NCI-H1694 treated with DMSO at 0.1 percent for 48 hours (cell line): ENCODE data around the gene DGAT2L6.

ENCODE experiments used
- DNase-seq: peaks from one replicate; lab custom pipeline; 2025; lab: John Stamatoyannopoulos, UW

Gene DGAT2L6

DNA sequence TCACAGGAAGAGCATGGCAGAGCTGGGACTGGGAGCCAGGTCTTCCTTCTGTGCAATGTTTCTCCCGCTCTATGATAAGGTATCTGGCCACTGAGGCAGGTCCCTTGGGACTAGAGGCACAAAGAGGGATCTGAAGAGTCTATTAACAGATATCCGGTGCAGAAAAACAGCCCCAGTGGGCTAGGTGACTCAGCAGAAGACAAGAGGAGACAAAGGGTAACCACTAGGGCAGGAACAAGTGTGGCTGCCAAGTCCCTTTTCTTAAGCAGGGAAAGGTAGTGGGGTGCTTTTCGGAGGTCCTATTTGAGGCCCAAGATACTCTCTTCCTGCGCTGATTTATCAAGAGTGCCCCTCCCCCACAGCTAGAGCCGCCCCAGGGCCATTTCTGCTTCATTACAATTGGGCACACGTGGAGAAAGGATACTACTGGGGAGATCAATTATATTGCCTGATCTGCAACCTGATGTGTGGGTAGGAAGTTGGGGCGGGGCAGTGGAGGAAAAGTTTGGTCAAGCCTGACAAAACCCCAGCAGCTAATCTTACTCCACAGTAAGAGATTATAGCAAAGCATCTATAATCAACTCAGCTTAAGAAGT, at the start of gene DGAT2L6:
TSS of gene DGAT2L6 (plus strand) at position 546 of the 596 bp plus-strand sequence. CDS start 100 bp downstream, outside the sequence.
- DNase-seq = no peak

DNA sequence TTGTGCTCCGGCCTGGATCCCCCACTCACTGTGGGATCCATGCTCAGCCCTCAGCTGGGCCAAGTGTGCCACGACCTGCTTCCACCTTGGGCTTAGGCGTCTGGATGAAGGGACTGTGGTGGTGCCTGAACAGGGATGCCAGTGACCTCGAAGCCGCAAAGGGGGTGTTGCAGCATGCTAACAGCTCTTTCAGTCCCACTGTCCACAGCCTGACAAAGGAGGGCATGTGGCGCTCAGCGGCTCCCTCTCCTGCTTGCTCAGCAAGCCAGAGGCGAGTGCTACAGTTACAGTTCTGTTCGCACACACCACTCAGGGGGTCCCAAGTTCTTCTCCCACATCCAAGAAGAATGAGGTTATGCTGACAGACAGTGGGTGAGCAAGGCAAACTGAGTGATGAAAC, 49.2 kb upstream of the DGAT2L6 start:
- DNase-seq = no peak

- no peak for DNase-seq
These were observed 47.5 kb upstream of the DGAT2L6 start for GRCh38 chrX:70129816-70130215.

GRCh38 chrX:70132224-70132623, 45.1 kb upstream of the DGAT2L6 start:
- peak; percentile 40 for DNase-seq

DNA sequence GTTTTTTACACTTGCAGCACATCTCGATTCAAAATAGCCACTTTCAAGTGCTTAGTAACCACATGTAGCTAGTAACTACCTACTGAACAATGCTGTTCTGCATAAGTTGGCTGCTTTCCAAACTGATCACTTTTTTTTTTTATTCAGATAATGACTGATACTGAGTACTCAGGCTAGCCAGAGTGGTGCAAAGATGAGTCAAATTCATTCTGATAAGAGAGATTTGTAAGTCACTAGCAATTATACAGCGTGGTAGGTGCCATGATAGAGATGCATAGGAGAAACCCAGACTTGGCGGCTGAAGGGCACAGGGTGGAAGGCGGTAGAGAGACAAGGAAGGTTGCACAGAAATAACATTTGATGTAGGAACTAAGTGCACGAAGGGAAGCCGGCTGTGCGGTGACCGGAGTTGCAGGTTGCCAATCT, 44.4 kb upstream of the DGAT2L6 start:
- peak; percentile 80 for DNase-seq

DNA sequence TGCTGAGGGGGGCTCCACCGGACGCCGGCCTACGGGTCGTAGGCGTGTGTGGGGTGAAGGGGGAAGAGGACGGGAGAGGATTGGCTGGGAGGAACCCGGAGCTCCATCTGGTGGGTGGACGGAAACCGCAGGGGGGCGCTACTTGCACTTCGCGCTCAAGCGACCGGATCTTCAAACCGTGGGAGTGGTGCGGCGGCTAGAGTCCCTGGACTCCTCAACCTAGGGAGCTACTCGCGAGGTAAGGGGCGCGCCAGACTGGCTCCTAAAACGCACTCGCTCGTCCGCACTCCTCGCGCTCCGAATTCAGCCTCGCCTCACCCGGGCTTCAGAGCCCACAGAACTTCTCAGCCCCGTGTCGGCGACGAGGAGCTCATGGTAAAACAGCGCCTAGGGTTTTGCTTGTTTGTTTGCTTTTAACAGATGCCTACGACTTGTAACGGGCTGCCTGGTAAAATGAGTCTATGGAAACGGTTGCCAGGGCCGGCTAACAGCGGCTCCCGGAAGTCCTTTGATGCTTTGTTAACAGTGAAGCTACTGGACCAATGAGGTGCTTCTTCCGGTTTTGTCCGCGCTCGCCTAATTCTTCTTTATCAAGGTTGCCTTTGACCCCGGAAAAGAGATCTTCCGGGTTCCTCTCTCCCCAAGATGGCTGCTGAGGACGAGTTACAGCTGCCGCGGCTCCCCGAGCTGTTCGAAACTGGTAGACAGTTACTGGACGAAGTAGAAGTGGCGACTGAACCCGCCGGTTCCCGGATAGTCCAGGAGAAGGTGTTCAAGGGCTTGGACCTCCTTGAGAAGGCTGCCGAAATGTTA, 43.8 kb upstream of the DGAT2L6 start, which contains the start of gene IGBP1:
TSS of gene IGBP1 (plus strand) at position 145 of the 813 bp plus-strand sequence. CDS start at position 646, 501 bp downstream.
- peak; percentile 91 for DNase-seq

DNA sequence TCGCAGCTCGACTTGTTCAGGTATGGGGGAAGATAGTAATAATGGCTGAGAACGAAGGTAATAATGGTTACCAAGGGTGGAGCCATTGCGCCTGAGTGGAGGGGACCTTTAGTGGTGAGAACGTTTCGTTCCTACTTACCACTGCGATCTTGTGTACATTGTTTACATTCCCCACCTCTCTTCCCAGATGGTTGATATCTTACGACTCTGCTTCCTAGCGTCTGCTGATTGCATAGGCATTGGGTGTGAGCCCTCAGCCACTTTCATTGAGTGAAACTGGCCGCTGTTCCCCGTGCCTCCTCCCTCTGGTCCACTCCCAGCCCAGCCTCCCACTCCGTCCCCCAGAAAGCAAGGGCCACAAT, 43.2 kb upstream of the DGAT2L6 start:
- DNase-seq = no peak

GRCh38 chrX:70138622-70139021, 38.7 kb upstream of the DGAT2L6 start:
- no peak for DNase-seq

DNA sequence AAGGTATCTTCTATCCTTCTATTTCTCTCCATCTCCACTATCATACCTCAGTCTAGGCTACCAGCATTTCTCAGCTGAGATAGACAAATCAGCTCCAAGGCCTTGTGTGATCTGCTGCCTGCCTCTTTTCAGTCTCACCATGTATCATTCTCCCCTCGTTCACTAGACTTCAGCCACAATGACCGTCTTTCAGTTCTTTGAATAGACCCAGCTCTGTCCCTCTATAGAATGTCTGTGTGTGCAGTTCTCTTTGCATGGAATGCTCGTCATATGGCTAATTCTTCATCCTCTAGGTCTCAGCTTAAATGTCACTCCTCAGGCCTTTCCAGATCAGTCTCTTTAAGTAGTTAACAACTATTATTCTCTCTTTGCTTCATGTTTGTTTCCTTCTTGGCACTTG, 37.5 kb upstream of the DGAT2L6 start:
- no peak for DNase-seq

GRCh38 chrX:70141373-70141772, 35.9 kb upstream of the DGAT2L6 start:
- no peak for DNase-seq

DNA sequence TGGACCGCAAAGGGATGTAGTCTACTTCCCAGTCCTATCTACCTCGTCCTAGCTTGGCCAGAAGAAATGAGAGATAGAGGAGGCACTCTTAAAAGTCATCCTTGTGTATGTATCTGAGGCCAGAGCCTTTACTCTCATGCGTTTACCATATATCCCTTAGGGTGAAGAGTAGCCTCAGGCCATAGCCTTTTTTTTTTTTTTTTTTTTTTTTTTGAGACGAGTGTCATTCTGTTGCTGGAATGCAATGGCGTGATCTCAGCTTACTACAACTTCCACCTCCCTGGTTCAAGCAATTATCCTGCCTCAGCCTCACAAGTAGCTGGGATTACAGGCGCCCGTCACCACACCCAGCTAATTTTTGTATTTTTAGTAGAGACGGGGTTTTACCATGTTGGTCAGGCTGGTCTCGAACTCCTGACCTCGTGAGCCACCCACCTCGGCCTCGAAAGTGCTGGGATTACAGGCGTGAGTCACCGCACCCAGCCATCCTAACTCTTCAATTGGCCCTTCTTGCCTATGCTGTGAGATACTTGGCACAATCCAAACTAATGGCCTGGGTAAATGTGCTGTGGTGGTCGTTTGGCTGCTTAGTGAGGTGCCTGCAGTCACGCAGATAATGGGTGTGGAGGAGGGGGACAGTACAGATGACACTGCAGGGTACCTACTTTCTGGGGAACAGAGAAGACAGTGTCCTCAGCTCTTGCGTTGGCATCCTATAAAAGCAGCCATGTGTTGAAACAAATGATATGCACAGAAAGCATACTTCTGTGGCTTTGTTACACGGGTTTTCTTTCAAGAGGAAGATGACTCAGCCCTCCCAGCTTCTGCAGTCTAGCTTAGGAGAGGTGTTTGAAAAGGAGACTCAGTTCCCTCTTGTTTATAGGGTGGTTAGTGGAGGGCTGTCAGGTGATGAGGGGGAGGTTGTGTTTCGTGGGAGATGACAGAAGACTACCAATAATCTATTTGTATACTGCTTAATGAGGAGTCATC, 10.4 kb upstream of the DGAT2L6 start:
- no peak for DNase-seq

DNA sequence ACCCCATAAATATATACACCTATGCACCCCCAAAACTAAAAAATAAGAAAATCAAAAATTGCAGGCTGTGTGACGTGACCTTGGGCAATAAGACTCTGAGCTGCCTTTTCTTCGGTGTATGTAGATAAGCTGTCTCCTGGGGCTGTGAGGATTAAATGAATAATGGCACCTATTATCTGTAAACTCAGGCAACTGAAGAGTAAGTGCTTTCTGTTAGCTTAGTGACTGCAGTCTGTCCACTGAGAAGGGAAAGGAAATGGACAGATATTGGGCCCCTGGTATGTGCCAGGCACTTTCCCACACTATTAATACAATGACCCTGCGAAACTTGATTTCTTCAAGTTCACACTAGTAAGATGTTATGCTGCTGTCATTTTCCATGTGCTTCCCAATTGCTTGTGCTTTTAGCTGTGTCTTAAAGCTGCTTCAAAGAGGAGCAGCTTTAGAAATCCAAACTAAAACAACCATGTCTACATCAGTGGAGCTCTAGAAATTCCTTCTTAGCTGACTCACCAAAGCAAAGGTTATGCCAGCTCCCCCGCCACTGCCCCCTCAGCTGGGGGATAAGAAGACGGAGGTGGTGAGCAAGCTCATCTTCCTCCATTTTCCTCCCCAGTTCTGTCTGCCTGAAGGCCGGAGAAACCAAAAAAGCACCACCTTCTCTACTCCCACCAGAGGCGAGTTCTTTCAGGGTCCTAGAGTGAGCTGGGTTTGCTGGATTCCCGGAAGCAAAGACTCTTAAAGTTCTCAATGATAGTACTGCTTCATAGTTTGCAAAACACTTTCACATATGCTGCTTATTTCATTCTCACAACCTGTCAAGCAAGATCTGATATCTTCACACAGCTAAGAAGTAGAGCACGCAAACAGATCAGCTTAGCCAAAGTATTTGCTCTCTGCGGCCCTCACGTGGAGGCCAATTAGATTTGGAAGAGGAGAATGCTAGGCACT, 8.8 kb upstream of the DGAT2L6 start:
- DNase-seq = no peak

DNA sequence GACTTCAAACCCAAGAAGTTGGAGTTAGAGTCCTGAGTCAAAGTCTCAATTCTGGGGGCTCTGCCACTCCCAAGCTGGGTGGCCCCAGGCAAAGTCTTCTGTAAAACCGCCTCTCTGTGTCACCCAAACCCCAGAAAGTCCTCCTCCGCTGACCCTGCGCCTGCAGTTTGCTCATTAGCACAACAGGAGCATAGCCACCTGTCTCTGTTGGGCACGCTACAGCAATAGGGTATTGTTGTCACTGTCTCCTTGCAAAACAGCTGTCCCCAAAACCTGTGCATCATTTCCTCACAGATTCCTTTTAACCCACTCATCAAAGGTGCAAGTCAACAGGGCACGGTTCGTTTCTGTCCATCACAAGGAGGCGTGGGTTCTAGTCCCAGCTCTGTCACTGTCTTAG, 8.0 kb upstream of the DGAT2L6 start:
- no peak for DNase-seq

- no peak for DNase-seq
These were observed 5.7 kb upstream of the DGAT2L6 start for GRCh38 chrX:70171624-70172023.

DNA sequence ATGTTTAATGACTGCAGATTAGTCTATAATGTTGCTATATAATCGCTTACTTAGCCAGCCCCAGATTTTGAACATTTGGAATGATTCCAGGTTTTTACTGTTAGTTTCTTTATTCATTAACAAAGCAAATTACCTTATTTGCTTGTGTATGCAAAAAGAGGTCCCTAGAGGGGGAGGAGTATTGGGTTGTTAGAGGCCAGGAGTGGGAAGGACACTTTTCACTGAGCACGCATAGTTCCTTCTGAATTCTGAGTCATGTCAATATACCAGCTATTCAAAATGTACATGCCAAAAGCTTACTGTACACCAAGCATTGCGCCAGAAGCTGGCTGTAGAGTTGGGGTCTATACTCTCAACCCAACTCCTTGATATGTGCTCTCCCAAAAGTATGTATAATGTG, 5.1 kb upstream of the DGAT2L6 start:
- no peak for DNase-seq

DNA sequence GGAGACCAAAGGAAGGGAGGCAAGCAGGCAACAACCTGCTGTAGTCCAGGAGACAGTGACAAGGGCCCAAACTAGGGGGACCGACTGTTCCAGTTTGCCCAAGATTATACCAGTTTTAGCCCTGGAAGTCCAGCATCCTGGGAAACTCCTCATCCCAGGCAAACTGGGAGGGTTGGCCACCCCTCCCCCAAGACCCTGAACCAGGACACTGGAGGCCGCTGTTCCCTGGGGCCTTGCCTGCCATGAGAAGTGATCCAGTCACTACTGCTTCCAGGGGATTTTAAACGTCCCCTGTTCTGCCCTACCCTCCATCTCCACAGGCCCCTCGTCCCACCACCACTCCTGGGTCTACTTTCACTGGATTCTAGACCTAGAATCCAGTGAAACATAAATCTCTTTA, 4.3 kb upstream of the DGAT2L6 start:
- no peak for DNase-seq

- no peak for DNase-seq
These were observed 2.5 kb upstream of the DGAT2L6 start for GRCh38 chrX:70174754-70175153.

DNA sequence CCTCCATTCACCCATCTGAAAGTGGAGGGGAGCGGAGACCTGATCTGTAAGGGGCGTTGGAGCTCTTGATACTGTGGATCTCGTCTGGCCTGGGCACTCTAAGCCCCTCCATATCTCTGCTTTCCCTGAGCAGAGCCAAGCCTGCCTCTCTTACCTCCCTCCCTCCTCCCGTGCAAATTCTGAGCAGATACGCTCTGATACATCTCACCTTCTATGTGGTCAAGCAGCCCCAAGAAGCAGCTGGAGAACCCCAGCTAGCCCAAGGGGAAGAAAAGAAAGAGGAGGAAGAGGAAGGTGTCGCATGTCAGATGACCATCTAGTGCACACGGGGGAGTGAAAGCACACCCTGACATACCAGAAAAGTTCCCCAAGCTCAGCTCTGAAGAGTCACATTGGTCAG, 1.9 kb upstream of the DGAT2L6 start:
- DNase-seq = no peak

DNA sequence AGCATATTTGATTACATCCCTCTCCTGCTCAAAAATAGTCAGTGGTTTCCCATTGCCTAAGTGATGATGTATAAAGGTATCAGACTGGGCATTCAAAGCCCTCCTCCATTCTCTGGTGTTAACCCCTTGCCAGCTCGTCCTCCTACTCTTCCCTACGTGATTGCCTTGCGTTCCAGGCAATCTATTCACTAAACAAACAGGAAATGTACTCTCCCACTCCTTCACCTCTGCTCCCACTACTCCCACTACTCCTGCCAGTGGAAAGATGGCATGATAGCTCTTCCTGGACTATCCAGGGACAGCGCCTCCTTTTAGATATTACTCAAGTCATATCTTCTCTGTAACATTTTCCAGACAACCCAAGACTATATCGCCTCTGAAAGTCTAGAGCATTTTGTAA, 5.8 kb downstream of the DGAT2L6 start:
- no peak for DNase-seq

DNA sequence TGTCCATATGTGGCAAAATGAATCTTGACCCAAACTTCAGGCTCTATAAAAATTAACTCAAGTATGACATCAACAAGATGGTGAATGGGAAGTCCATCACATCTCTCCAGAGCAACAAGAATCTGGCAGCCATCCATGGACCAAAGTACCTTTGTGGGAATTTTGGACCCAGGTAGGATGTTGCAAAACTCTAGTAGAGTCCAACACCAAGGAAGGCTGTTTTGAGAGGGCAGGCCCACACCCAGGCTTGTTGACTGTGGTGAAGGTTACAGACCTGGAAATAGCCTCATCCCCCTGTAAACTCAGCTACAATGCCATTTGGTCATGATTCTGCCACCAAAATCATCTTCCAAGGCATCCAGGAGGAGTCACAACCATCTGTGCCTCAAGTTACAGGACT, 12.9 kb downstream of the DGAT2L6 start:
- no peak for DNase-seq
